ENCODE measurements around the gene CTNNA2. TPM values are rescaled to one million over a fixed set of nuclear protein-coding genes. Genes with fewer than 3 reads are reported as not detected.

Gene CTNNA2
- total RNA-seq, 1 experiment from 2014 or later, result not detected

DNA sequence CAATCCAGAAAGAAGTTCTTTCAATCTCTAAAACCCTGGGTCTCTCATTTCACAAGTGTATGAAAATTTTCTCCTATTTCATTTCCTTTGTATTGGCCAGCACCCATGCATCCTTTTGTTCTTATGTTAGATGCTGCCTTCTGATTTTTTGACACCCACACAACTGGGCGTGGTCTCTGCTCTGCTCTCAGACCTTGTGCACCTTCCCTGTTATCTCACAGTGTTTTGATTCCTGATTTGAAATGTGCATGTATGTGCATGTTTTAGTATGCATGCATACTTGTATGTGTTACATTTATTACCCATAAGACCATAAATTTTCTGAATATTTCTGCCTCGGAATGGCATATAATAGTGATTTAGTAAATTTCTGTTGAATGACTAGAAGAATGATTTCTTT is 152.2 kb downstream of the CTNNA2 start:
- Histone ChIP-seq H3K4me1 (replicated peaks; ENCODE audit: insufficient read depth) (no peaks in the 10 kb centered on the region), H3K9me2 (ENCODE audit: insufficient read depth) (no peaks in the 10 kb centered on the region), H3K79me2 (ENCODE audit: low read depth) (no peaks in the 10 kb centered on the region), H4K20me1 (ENCODE audit: insufficient read depth) (no peaks in the 10 kb centered on the region), H2AFZ (no peak overlapping the region), H3K4me2 (no peak overlapping the region), H3K9me3 (ENCODE audit: insufficient read depth, low read depth) (no peaks in the 10 kb centered on the region), H3F3A (ENCODE audit: insufficient read depth, low read depth) (no peaks in the 10 kb centered on the region), H3K4me3 (no peak overlapping the region), H3K27ac (no peak overlapping the region), H3K27me3 (ENCODE audit: insufficient read depth, low read depth) (peaks cover 18% of the 10 kb centered on the region; the same call in 1 of the 2 replicates), H3K36me3 (ENCODE audit: low read depth) (no peaks in the 10 kb centered on the region)
- no peak for DNase-seq
- TF ChIP-seq EZH2 (IDR thresholded peaks at IDR 0.05; ENCODE audit: low read depth), result no peak
- TF ChIP-seq, protein P1, sequence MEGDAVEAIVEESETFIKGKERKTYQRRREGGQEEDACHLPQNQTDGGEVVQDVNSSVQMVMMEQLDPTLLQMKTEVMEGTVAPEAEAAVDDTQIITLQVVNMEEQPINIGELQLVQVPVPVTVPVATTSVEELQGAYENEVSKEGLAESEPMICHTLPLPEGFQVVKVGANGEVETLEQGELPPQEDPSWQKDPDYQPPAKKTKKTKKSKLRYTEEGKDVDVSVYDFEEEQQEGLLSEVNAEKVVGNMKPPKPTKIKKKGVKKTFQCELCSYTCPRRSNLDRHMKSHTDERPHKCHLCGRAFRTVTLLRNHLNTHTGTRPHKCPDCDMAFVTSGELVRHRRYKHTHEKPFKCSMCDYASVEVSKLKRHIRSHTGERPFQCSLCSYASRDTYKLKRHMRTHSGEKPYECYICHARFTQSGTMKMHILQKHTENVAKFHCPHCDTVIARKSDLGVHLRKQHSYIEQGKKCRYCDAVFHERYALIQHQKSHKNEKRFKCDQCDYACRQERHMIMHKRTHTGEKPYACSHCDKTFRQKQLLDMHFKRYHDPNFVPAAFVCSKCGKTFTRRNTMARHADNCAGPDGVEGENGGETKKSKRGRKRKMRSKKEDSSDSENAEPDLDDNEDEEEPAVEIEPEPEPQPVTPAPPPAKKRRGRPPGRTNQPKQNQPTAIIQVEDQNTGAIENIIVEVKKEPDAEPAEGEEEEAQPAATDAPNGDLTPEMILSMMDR (conservative IDR thresholded peaks at IDR 0.05), result no peak
- no TSS peak for BruUV-seq (replicated peaks)
- POLR2A ChIA-PET (ENCODE audit: unreplicated experiment), result no interaction called here
- CTCF ChIA-PET, result no interaction called here
- intact Hi-C loops (cut with micrococcal nuclease; ENCODE audit: unreplicated experiment), result no loop called here

- no peak overlapping the region for H3K4me3 ChIP-seq
- H3K4me1 ChIP-seq (replicated peaks; ENCODE audit: insufficient read depth), result no peaks in the 10 kb centered on the region
- H3F3A ChIP-seq (ENCODE audit: insufficient read depth, low read depth), result no peaks in the 10 kb centered on the region
- CTCF ChIA-PET, result no interaction called here
- no peak for TF ChIP-seq EZH2 (IDR thresholded peaks at IDR 0.05; ENCODE audit: low read depth)
- TF ChIP-seq, protein P1 (conservative IDR thresholded peaks at IDR 0.05), result no peak
- H3K9me3 ChIP-seq (ENCODE audit: insufficient read depth, low read depth), result no peaks in the 10 kb centered on the region
- no TSS peak for BruUV-seq (replicated peaks)
- no peaks in the 10 kb centered on the region for H3K36me3 ChIP-seq (ENCODE audit: low read depth)
- no peaks in the 10 kb centered on the region for H3K9me2 ChIP-seq (ENCODE audit: insufficient read depth)
- H3K4me2 ChIP-seq, result no peak overlapping the region
- no peak overlapping the region for H2AFZ ChIP-seq
- no peaks in the 10 kb centered on the region for H3K79me2 ChIP-seq (ENCODE audit: low read depth)
- intact Hi-C loops (cut with micrococcal nuclease; ENCODE audit: unreplicated experiment), result no loop called here
- DNase-seq, result no peak
- no peak overlapping the region for H3K27ac ChIP-seq
- H3K27me3 ChIP-seq (ENCODE audit: insufficient read depth, low read depth), result peaks cover 18% of the 10 kb centered on the region; the same call in 1 of the 2 replicates
- no peaks in the 10 kb centered on the region for H4K20me1 ChIP-seq (ENCODE audit: insufficient read depth)
- POLR2A ChIA-PET (ENCODE audit: unreplicated experiment), result no interaction called here
These were observed 153.6 kb downstream of the CTNNA2 start for GRCh38 chr2:79666430-79666829.

GRCh38 chr2:79669714-79670113 is 156.9 kb downstream of the CTNNA2 start:
- H3K9me2 ChIP-seq (ENCODE audit: insufficient read depth), result no peaks in the 10 kb centered on the region
- H3K36me3 ChIP-seq (ENCODE audit: low read depth), result no peaks in the 10 kb centered on the region
- no peak for DNase-seq
- intact Hi-C loops (cut with micrococcal nuclease; ENCODE audit: unreplicated experiment), result no loop called here
- H3K9me3 ChIP-seq (ENCODE audit: insufficient read depth, low read depth), result no peaks in the 10 kb centered on the region
- H3K4me2 ChIP-seq, result no peak overlapping the region
- H3K27ac ChIP-seq, result no peak overlapping the region
- peaks cover 22% of the 10 kb centered on the region; the same call in 1 of the 2 replicates for H3K27me3 ChIP-seq (ENCODE audit: insufficient read depth, low read depth)
- H4K20me1 ChIP-seq (ENCODE audit: insufficient read depth), result no peaks in the 10 kb centered on the region
- TF ChIP-seq EZH2 (IDR thresholded peaks at IDR 0.05; ENCODE audit: low read depth), result no peak
- TF ChIP-seq, protein P1 (conservative IDR thresholded peaks at IDR 0.05), result no peak
- H3K4me3 ChIP-seq, result no peak overlapping the region
- ChIA-PET POLR2A (ENCODE audit: unreplicated experiment) (no interaction called here), CTCF (no interaction called here)
- no peaks in the 10 kb centered on the region for H3K4me1 ChIP-seq (replicated peaks; ENCODE audit: insufficient read depth)
- BruUV-seq (replicated peaks), result no TSS peak
- H3F3A ChIP-seq (ENCODE audit: insufficient read depth, low read depth), result no peaks in the 10 kb centered on the region
- H2AFZ ChIP-seq, result no peak overlapping the region
- no peaks in the 10 kb centered on the region for H3K79me2 ChIP-seq (ENCODE audit: low read depth)

Measured in PC-9 (cell line).